ENCODE data around the gene PPM1H. TPM values are rescaled to one million over a fixed set of nuclear protein-coding genes. Genes with fewer than 3 reads are reported as not detected.
"Not testable (repeated sequence)": the region's sequence is repeated elsewhere in the genome, so short reads cannot be mapped to it uniquely, and the experiment has no call there.

PPM1H gene
- total RNA-seq, 4 donors from 2014 or later = 0.83 to 3.0 (median 2.3) TPM

DNA sequence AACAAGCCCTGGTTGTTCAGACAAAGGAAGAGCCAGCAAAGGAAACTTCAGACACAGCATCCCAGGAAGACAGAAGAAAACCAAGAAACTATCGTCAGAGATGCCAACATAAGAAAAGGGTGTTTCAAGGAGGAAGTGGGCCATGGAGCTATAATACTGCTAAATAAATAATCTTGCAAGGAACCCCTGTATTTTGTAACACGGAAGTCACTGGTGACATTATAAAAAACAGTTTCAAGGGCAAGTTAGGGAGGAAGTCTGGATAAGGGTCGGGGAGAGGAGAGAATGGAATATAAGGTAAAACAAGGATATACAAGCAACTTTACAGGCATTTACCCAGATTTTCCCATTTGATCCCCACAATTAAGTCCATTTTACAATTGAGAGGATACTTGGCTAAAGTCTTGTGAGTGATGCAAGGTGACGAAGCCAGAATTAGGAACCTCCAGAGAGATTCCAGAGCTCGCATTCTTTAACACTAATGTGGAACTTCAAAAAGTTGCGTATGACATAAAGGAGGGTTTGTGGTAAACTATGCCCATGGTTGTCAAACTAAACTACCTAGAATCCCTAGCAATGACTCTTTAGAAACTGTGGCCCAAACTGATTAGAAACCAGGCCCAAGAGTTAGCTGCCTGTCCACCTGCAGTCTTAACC, 46.4 kb downstream of the PPM1H start:
- Histone ChIP-seq H3K4me1 (no peaks in the 10 kb centered on the region), H3K4me3 (no peak overlapping the region), H3K36me3 (no peaks in the 10 kb centered on the region), H3K27ac (replicated peaks in 1 of 4) (no peak overlapping the region), H3K27me3 (no peaks in the 10 kb centered on the region), H3K9me3 (no peaks in the 10 kb centered on the region)
- DNase-seq (ENCODE audit: extremely low spot score) = no peak
- TF ChIP-seq EP300 (IDR thresholded peaks at IDR 0.05) (no peak), CTCF (IDR thresholded peaks at IDR 0.05) (no peak), POLR2A (IDR thresholded peaks at IDR 0.05; ENCODE audit: low read depth) (no peak), POLR2AphosphoS5 (IDR thresholded peaks at IDR 0.05) (no peak)
- WGBS = 82% methylated on average over 6 of the region's 6 CpGs
- intact Hi-C loops (cut with DNase I) = no loop called here

DNA sequence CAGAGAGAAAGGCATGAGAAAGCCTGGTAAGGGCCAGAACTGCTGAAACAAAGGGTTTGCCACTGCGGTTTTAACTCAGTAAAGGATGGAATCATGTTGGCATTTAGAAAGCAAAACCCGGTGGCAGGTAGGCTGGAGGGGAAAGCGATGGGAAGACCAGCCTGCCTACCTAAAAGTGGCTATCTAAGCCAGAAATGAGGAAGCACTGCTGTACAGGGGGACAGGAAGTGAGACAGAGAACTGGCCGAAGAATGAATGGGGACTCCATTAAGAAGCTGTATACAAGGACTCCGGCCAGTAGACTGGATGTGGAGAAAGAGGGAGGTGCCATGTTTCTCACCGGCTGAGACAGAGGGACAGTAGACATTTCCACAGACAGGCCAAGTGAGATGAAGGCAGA, 48.2 kb downstream of the PPM1H start:
- intact Hi-C loops (cut with DNase I) = no loop called here
- no peak for DNase-seq (ENCODE audit: extremely low spot score)

DNA sequence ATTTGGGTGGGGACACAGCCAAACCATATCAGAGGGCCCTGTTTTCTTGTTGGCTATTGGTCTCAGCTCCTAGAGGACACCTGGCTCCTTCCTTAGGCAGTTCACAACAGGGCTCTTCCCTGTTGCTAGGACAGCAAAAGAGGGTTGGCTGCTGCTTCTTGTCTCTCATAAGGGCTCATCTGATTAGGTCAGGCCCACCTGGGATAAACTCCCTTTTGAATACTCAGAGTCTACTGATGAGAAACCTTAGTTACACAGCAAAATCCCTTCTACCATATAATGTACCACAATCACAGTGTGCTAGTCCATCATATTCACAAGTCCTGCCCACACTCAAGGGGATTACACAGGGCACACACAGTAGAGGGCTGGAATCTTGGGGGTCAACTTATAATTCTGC, 49.7 kb downstream of the PPM1H start:
- DNase-seq (ENCODE audit: extremely low spot score) = no peak
- intact Hi-C loops (cut with DNase I) = no loop called here
- TF ChIP-seq POLR2AphosphoS5 (IDR thresholded peaks at IDR 0.05) = no peak
- no peak for TF ChIP-seq POLR2A (IDR thresholded peaks at IDR 0.05; ENCODE audit: low read depth)
- TF ChIP-seq CTCF (IDR thresholded peaks at IDR 0.05) = no peak
- no peak for TF ChIP-seq EP300 (IDR thresholded peaks at IDR 0.05)
- Histone ChIP-seq H3K36me3 (no peaks in the 10 kb centered on the region), H3K4me3 (no peak overlapping the region), H3K27ac (replicated peaks in 1 of 4) (no peak overlapping the region), H3K4me1 (no peaks in the 10 kb centered on the region), H3K27me3 (no peaks in the 10 kb centered on the region), H3K9me3 (no peaks in the 10 kb centered on the region)

More for the DNA sequence above, 48.2 kb downstream of the PPM1H start:
- Histone ChIP-seq H3K27ac (replicated peaks in 1 of 4) (no peak overlapping the region), H3K4me1 (no peaks in the 10 kb centered on the region), H3K36me3 (no peaks in the 10 kb centered on the region), H3K9me3 (no peaks in the 10 kb centered on the region), H3K27me3 (no peaks in the 10 kb centered on the region), H3K4me3 (no peak overlapping the region)
- TF ChIP-seq EP300 (IDR thresholded peaks at IDR 0.05) (no peak), POLR2A (IDR thresholded peaks at IDR 0.05; ENCODE audit: low read depth) (no peak), CTCF (IDR thresholded peaks at IDR 0.05) (no peak), POLR2AphosphoS5 (IDR thresholded peaks at IDR 0.05) (no peak)
- WGBS = 83% methylated on average over 6 of the region's 6 CpGs

GRCh38 chr12:62884832-62885231, 50.1 kb downstream of the PPM1H start:
- H3K27ac ChIP-seq (replicated peaks in 1 of 4); H3K4me1 ChIP-seq; DNase-seq (ENCODE audit: extremely low spot score); H3K36me3 ChIP-seq; H3K27me3 ChIP-seq; H3K4me3 ChIP-seq; intact Hi-C loops (cut with DNase I); H3K9me3 ChIP-seq: not testable (repeated sequence)
- 77% methylated on average over 5 of the region's 5 CpGs for WGBS

- Histone ChIP-seq H3K9me3 (no peaks in the 10 kb centered on the region), H3K27ac (replicated peaks in 1 of 4) (no peak overlapping the region), H3K4me3 (no peak overlapping the region), H3K36me3 (no peaks in the 10 kb centered on the region), H3K4me1 (no peaks in the 10 kb centered on the region), H3K27me3 (no peaks in the 10 kb centered on the region)
- intact Hi-C loops (cut with DNase I) = no loop called here
- TF ChIP-seq CTCF (IDR thresholded peaks at IDR 0.05) (no peak), POLR2A (IDR thresholded peaks at IDR 0.05; ENCODE audit: low read depth) (no peak), EP300 (IDR thresholded peaks at IDR 0.05) (no peak), POLR2AphosphoS5 (IDR thresholded peaks at IDR 0.05) (no peak)
- WGBS = 96% methylated on average over 3 of the region's 3 CpGs
- DNase-seq (ENCODE audit: extremely low spot score) = no peak
Measured at GRCh38 chr12:62882696-62883095, 52.3 kb downstream of the PPM1H start.
